Stomach (tissue), 9 donors: Measurements from ENCODE around the gene TMEM170A. TPM values are rescaled to one million over a fixed set of nuclear protein-coding genes. Genes with fewer than 3 reads are reported as not detected.

Experiments used
- DNase-seq, 2 donors: peaks; one replicate each; pipeline versions ENCODE4 v3.0.0 to v3.0.0-alpha.2; 2013 to 2019
- H3K27ac ChIP-seq, 5 donors: fragments of 200-600 bp in 4 of 5; sonication (generic) in 4 of 5; one replicate each; pipeline ENCODE4 v1.5.1; 2013 to 2019; ENCODE audit warnings: mild to moderate bottlenecking in 1 of 5, moderate library complexity in 1 of 5
- H3K27me3 ChIP-seq, 3 donors: fragments of 200-600 bp; sonication (generic); one replicate each; pipeline ENCODE4 v1.5.1; 2017 to 2019; ENCODE audit warnings: mixed run types in 1 of 3
- H3K36me3 ChIP-seq, 4 donors: fragments of 200-600 bp; sonication (generic); 1 replicate in 3 of 4; 2 replicates in 1 of 4; pipeline ENCODE4 v1.5.1; 2016 to 2019
- H3K4me1 ChIP-seq, 4 donors: fragments of 200-600 bp; sonication (generic); one replicate each; pipeline ENCODE4 v1.5.1; 2016 to 2019
- H3K4me3 ChIP-seq, 4 donors: fragments of 200-600 bp; sonication (generic) in 3 of 4; one replicate each; pipeline ENCODE4 v1.5.1; 2016 to 2019; ENCODE audit warnings: mild to moderate bottlenecking in 1 of 4
- H3K9me3 ChIP-seq, 4 donors: fragments of 200-600 bp; sonication (generic); one replicate each; pipeline ENCODE4 v1.5.1; 2016 to 2019
- EP300 ChIP-seq: sonication (generic); formaldehyde crosslinking; IDR thresholded peaks from one replicate; pipeline ENCODE4 v1.6.1; 2017; ENCODE audit warnings: antibody characterized with exemption
- POLR2A ChIP-seq, 4 donors: fragments of 450-650 bp; IDR thresholded peaks; one replicate each; pipeline ENCODE4 v1.6.1; 2016; ENCODE audit warnings: antibody characterized with exemption in 4 of 4, control low read depth in 2 of 4, mild to moderate bottlenecking in 1 of 4, moderate library complexity in 1 of 4
- POLR2AphosphoS5 ChIP-seq, 3 donors: sonication (generic); formaldehyde crosslinking; IDR thresholded peaks; one replicate each; pipeline ENCODE4 v1.6.1; 2016; ENCODE audit warnings: antibody characterized with exemption in 3 of 3
- WGBS, 5 donors: extraction: QIAGEN DNeasy Blood & Tissue Kit in 3 of 5; methylation state at CpG; one replicate each; pipeline versions ENCODE4 v1.1.5 to v1.1.7; 2013 to 2018; 5-methylcytosine and 5-hydroxymethylcytosine counted together
- intact Hi-C: fragments of 100-400 bp; cut with DNase I; formaldehyde crosslinking; loops from one replicate; pipeline ENCODE4 v1.15.1; 2023; ENCODE audit warnings: low total_unique reads
- polyA plus RNA-seq, 3 donors: library from polyadenylated mRNA; stranded (reverse); fragments of 200-250 nt; gene quantifications; one replicate each; pipeline ENCODE4 v1.2.3, GENCODE V29; 2013
- total RNA-seq, 5 donors: library from RNA; depleted of rRNA; stranded (reverse); fragments of >200 nt; gene quantifications; one replicate each; pipeline versions ENCODE4 v1.1.0 to v1.2.3, GENCODE V29; 2014 to 2016
- TF ChIP-seq, protein P1 (sequence below), 7 experiments: fragments of 450-650 bp in 4 of 7; fragments of 200-600 bp in 3 of 7; sonication (generic) in 3 of 7; IDR thresholded peaks; one replicate each; pipeline ENCODE4 v1.5.1; 2016 to 2019; ENCODE audit warnings: antibody characterized with exemption in 7 of 7, control low read depth in 2 of 7, mild to moderate bottlenecking in 1 of 7
- donor health status: healthy with polysubstance abuse.
- donor health status: Bipolar disorder and iron deficiency.
- donor health status: healthy.

TMEM170A gene
- total and polyA plus RNA-seq, 8 donors, result 3.6 to 134 (median 9.6) TPM

- intact Hi-C loops, result no loop called here
- 67 to 84% (median 73%) methylated on average over 4 of the region's 4 CpGs for WGBS, 5 donors
These were observed 40.8 kb downstream of the TMEM170A start for GRCh38 chr16:75423723-75424104.

DNA sequence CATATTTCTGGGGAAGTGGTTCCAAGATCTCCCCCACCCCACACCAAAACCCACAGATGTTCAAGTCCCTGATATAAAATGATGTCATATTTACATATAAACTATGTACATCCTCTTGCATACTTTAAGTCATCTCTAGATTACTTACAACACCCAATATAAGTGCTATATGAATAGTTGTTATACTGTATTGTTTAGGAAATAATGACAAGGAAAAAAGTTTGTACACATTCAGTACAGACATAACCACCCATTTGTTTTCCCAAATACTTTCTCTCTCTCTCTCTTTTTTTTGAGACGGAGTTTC lies 42.7 kb downstream of the TMEM170A start:
- 93 to 100% (median 95%) methylated on average over 1 of the region's 1 CpG for WGBS, 5 donors
- no peak overlapping the region for H3K27ac ChIP-seq
- no peak for DNase-seq
- H3K36me3 ChIP-seq, result no peaks in the 10 kb centered on the region
- H3K9me3 ChIP-seq, result no peaks in the 10 kb centered on the region
- peaks cover 6 to 34% (median 15%) of the 10 kb centered on the region in 4 donors for H3K4me1 ChIP-seq
- no peak overlapping the region for H3K4me3 ChIP-seq
- H3K27me3 ChIP-seq, result no peaks in the 10 kb centered on the region
- intact Hi-C loops, result no loop called here
- TF ChIP-seq POLR2A (IDR thresholded peaks at IDR 0.05) (no peak), EP300 (no peak), POLR2AphosphoS5 (IDR thresholded peaks at IDR 0.05) (no peak)
- TF ChIP-seq, protein P1, sequence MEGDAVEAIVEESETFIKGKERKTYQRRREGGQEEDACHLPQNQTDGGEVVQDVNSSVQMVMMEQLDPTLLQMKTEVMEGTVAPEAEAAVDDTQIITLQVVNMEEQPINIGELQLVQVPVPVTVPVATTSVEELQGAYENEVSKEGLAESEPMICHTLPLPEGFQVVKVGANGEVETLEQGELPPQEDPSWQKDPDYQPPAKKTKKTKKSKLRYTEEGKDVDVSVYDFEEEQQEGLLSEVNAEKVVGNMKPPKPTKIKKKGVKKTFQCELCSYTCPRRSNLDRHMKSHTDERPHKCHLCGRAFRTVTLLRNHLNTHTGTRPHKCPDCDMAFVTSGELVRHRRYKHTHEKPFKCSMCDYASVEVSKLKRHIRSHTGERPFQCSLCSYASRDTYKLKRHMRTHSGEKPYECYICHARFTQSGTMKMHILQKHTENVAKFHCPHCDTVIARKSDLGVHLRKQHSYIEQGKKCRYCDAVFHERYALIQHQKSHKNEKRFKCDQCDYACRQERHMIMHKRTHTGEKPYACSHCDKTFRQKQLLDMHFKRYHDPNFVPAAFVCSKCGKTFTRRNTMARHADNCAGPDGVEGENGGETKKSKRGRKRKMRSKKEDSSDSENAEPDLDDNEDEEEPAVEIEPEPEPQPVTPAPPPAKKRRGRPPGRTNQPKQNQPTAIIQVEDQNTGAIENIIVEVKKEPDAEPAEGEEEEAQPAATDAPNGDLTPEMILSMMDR (IDR thresholded peaks at IDR 0.05), result no peak

More at GRCh38 chr16:75423723-75424104, 40.8 kb downstream of the TMEM170A start:
- Histone ChIP-seq H3K4me1 (peaks cover 6 to 34% (median 11%) of the 10 kb centered on the region in 4 donors), H3K27me3 (no peaks in the 10 kb centered on the region), H3K9me3 (no peaks in the 10 kb centered on the region), H3K36me3 (no peaks in the 10 kb centered on the region), H3K27ac (no peak overlapping the region), H3K4me3 (no peak overlapping the region)
- no peak for TF ChIP-seq POLR2AphosphoS5 (IDR thresholded peaks at IDR 0.05)
- TF ChIP-seq, protein P1 (IDR thresholded peaks at IDR 0.05), result no peak
- no peak for TF ChIP-seq EP300
- no peak for TF ChIP-seq POLR2A (IDR thresholded peaks at IDR 0.05)
- DNase-seq, result no peak

- H3K4me3 ChIP-seq, result no peak overlapping the region
- H3K27me3 ChIP-seq, result no peaks in the 10 kb centered on the region
- peak overlapping the region in 3 of 5 donors; percentile 8 to 57 (median 36) for H3K27ac ChIP-seq
- TF ChIP-seq, protein P1 (IDR thresholded peaks at IDR 0.05), result no peak
- TF ChIP-seq POLR2AphosphoS5 (IDR thresholded peaks at IDR 0.05) (no peak), POLR2A (IDR thresholded peaks at IDR 0.05) (no peak), EP300 (no peak)
- H3K36me3 ChIP-seq, result no peaks in the 10 kb centered on the region
- intact Hi-C loops, result no loop called here
- H3K4me1 ChIP-seq, result peaks cover 6 to 29% (median 15%) of the 10 kb centered on the region in 4 donors
- DNase-seq, result peak; percentile 70 to 90
- 24 to 32% (median 29%) methylated on average over 8 of the region's 8 CpGs for WGBS, 5 donors
- no peaks in the 10 kb centered on the region for H3K9me3 ChIP-seq
These were observed 43.3 kb downstream of the TMEM170A start for GRCh38 chr16:75420987-75421819.

GRCh38 chr16:75416904-75417565 lies 47.5 kb downstream of the TMEM170A start:
- Histone ChIP-seq H3K4me3 (no peak overlapping the region), H3K4me1 (peaks cover 6 to 23% (median 14%) of the 10 kb centered on the region in 4 donors), H3K36me3 (peaks cover 3 to 16% (median 11%) of the 10 kb centered on the region in 4 donors), H3K27me3 (no peaks in the 10 kb centered on the region), H3K9me3 (no peaks in the 10 kb centered on the region), H3K27ac (peak overlapping the region in 1 of 5 donors; percentile 44)
- intact Hi-C loops, result no loop called here
- no peak for TF ChIP-seq POLR2AphosphoS5 (IDR thresholded peaks at IDR 0.05)
- TF ChIP-seq EP300, result no peak
- WGBS, 5 donors, result 39 to 81% (median 44%) methylated on average over 2 of the region's 2 CpGs
- DNase-seq, result no peak
